IPS-18a (cell line): ENCODE data around the gene ADARB1.

Experiments used
- H3K27ac ChIP-seq: one replicate; pipeline ENCODE4 v1.5.1; 2013; ENCODE audit warnings: low read length
- H3K27me3 ChIP-seq: one replicate; pipeline ENCODE4 v1.6.1; 2013; ENCODE audit warnings: mild to moderate bottlenecking, low read length; ENCODE audit not compliant: control insufficient read depth, insufficient read depth
- H3K36me3 ChIP-seq: one replicate; pipeline ENCODE4 v1.6.1; 2013; ENCODE audit warnings: low read depth, low read length; ENCODE audit not compliant: control insufficient read depth
- H3K4me1 ChIP-seq: one replicate; pipeline ENCODE4 v1.6.1; 2013; ENCODE audit warnings: low read depth, low read length; ENCODE audit not compliant: control insufficient read depth
- H3K4me3 ChIP-seq: one replicate; pipeline ENCODE4 v1.5.1; 2013; ENCODE audit warnings: low read length
- H3K9ac ChIP-seq: one replicate; pipeline ENCODE4 v1.6.1; 2013; ENCODE audit warnings: mild to moderate bottlenecking, low read length, moderate library complexity
- H3K9me3 ChIP-seq: one replicate; pipeline ENCODE4 v1.6.1; 2013; ENCODE audit warnings: low read depth, low read length; ENCODE audit not compliant: control insufficient read depth

Gene ADARB1

DNA sequence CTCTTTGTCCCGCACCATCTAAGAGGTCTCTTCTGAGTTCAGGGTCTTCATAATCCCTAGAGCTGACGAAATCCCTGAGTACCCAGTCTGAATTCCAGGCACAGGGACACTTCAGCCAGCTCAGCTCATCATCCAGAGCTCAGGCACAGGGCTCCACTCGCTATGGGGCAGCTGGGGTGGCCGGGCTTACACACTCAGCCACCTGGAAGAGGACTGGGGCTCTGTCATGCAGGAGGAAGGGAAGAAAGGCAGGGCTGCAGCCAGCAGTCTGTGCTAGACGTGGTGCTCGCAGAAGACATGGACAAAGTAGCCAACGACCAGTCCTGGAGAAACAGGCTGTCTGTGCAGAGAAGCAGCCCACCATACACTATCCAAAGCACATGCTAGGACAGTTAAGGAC, 124.8 kb downstream of the ADARB1 start:
- H3K4me3 ChIP-seq = no peak overlapping the region
- no peaks in the 10 kb centered on the region for H3K27me3 ChIP-seq

GRCh38 chr21:45200031-45200430, 125.7 kb downstream of the ADARB1 start:
- Histone ChIP-seq H3K4me1 (no peaks in the 10 kb centered on the region), H3K4me3 (no peak overlapping the region), H3K9ac (no peak overlapping the region), H3K27me3 (no peaks in the 10 kb centered on the region), H3K9me3 (no peaks in the 10 kb centered on the region), H3K36me3 (no peaks in the 10 kb centered on the region), H3K27ac (no peak overlapping the region)

More for the DNA sequence above, 124.8 kb downstream of the ADARB1 start:
- H3K4me1 ChIP-seq = no peaks in the 10 kb centered on the region
- H3K27ac ChIP-seq = no peak overlapping the region
- H3K9ac ChIP-seq = no peak overlapping the region
- no peaks in the 10 kb centered on the region for H3K36me3 ChIP-seq
- no peaks in the 10 kb centered on the region for H3K9me3 ChIP-seq

GRCh38 chr21:45200581-45201296, 126.4 kb downstream of the ADARB1 start:
- Histone ChIP-seq H3K4me3 (no peak overlapping the region), H3K4me1 (no peaks in the 10 kb centered on the region), H3K36me3 (no peaks in the 10 kb centered on the region), H3K27ac (no peak overlapping the region), H3K9me3 (no peaks in the 10 kb centered on the region), H3K9ac (no peak overlapping the region), H3K27me3 (no peaks in the 10 kb centered on the region)

GRCh38 chr21:45202344-45202743, 128.0 kb downstream of the ADARB1 start:
- Histone ChIP-seq H3K9me3 (no peaks in the 10 kb centered on the region), H3K27me3 (no peaks in the 10 kb centered on the region), H3K4me3 (no peak overlapping the region), H3K36me3 (no peaks in the 10 kb centered on the region), H3K27ac (no peak overlapping the region), H3K9ac (no peak overlapping the region), H3K4me1 (no peaks in the 10 kb centered on the region)

DNA sequence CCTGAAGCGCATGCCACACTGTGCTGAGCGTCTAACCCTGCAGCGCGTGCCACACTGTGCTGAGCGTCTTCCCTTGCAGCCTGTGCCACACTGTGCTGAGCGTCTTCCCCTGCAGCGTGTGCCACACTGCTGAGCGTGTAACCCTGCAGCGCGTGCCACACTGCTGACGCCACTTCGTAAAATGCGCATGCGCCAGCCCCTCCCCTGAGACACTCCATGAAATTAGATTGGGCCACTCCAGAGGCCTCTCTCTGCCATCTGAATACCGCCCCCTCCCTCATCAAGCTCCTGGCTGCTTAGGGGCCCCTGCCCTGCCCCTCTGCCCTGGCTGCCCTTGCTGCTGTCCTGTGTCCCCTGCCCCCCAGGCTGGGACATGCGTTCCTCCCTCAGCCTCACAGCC, 128.5 kb downstream of the ADARB1 start:
- no peaks in the 10 kb centered on the region for H3K36me3 ChIP-seq
- H3K9ac ChIP-seq = no peak overlapping the region
- no peaks in the 10 kb centered on the region for H3K9me3 ChIP-seq
- no peaks in the 10 kb centered on the region for H3K27me3 ChIP-seq
- H3K27ac ChIP-seq = no peak overlapping the region
- no peak overlapping the region for H3K4me3 ChIP-seq
- H3K4me1 ChIP-seq = no peaks in the 10 kb centered on the region

GRCh38 chr21:45203983-45204382, 129.6 kb downstream of the ADARB1 start:
- no peaks in the 10 kb centered on the region for H3K36me3 ChIP-seq
- no peak overlapping the region for H3K9ac ChIP-seq
- no peak overlapping the region for H3K4me3 ChIP-seq

GRCh38 chr21:45204395-45204794, 130.0 kb downstream of the ADARB1 start:
- H3K4me3 ChIP-seq = no peak overlapping the region
- H3K9me3 ChIP-seq = no peaks in the 10 kb centered on the region
- H3K27me3 ChIP-seq = no peaks in the 10 kb centered on the region
- no peak overlapping the region for H3K27ac ChIP-seq
- H3K36me3 ChIP-seq = no peaks in the 10 kb centered on the region
- H3K4me1 ChIP-seq = no peaks in the 10 kb centered on the region
- no peak overlapping the region for H3K9ac ChIP-seq

More at GRCh38 chr21:45203983-45204382, 129.6 kb downstream of the ADARB1 start:
- no peaks in the 10 kb centered on the region for H3K9me3 ChIP-seq
- no peaks in the 10 kb centered on the region for H3K27me3 ChIP-seq
- no peak overlapping the region for H3K27ac ChIP-seq
- H3K4me1 ChIP-seq = no peaks in the 10 kb centered on the region

DNA sequence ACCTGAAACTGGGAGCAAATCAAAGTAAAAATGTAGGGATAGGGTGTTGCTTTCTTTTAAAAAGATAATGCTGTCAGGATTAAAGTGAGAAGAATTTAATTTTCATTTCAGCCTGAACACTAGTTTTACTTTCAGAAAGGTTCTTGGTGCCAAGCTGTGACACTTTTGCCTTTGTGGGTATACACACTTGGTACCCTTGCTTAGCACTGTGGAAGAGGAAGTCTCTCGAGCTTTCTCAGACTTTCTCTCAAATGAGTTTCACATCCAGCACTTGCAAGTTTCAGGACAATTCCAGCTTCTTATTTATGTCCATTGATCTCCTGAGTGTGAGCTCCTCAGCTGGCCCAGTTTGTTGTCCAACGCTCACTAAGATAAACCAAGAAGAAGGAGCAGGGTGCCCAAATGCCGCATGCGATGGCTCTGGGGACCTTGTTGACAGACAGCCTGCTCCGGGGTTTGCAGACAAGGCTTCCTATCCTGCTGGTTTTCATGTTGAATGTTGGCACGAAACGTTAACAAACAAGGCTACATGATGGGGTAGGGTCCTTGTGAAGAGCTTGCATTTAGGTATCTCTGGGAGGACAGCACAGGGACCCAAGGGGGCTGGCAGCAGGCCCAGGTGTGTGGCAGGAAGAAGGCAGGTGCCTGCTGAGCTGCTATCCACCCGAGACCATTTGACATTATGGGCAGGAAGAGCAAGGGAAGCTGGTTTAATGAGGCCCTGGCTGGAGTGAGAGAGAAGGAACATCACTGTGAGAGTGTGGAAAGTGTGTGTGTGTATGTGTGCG, 133.7 kb downstream of the ADARB1 start:
- no peak overlapping the region for H3K9ac ChIP-seq
- H3K9me3 ChIP-seq = no peaks in the 10 kb centered on the region
- no peak overlapping the region for H3K27ac ChIP-seq
- no peaks in the 10 kb centered on the region for H3K27me3 ChIP-seq
- H3K4me1 ChIP-seq = no peaks in the 10 kb centered on the region
- no peaks in the 10 kb centered on the region for H3K36me3 ChIP-seq
- no peak overlapping the region for H3K4me3 ChIP-seq

DNA sequence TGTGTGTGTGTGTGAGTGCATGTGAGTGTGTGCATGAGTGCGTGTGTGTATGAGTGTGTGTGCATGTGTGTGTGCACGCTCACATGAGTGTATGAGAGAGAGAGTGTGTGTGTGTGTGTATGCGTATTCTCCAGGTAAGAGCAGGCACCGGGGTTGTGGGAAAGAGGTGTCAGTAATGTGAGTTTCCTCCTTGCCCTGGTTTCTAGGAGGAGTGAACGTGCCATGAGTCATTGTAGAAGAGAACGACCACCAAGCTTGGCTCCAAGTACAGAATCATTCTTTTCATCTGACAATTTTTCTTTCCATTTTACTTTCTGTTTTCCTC, 134.2 kb downstream of the ADARB1 start:
- Histone ChIP-seq H3K36me3 (no peaks in the 10 kb centered on the region), H3K27ac (no peak overlapping the region), H3K9me3 (no peaks in the 10 kb centered on the region), H3K9ac (no peak overlapping the region), H3K4me1 (no peaks in the 10 kb centered on the region), H3K4me3 (no peak overlapping the region), H3K27me3 (no peaks in the 10 kb centered on the region)

DNA sequence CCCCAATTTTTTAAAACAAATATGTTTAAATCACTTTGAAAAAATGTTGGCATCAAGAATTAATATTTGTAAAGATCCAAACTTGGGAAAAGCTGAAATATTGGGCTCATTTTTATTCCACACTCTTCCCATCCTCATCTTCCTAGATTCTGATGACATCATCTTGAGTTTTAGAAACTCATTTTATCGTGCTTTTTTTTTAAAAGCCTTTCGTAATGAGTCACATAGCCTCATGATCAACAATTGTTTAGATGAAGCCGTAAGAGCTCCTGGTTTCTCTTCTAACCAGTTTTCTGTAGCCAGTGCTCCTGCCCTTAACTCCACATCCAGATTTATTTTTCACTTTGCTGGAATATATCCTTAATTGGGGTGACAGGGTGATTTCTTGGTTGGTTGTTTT, 134.7 kb downstream of the ADARB1 start:
- Histone ChIP-seq H3K9me3 (no peaks in the 10 kb centered on the region), H3K4me1 (no peaks in the 10 kb centered on the region), H3K36me3 (no peaks in the 10 kb centered on the region), H3K9ac (no peak overlapping the region), H3K27me3 (no peaks in the 10 kb centered on the region), H3K27ac (no peak overlapping the region), H3K4me3 (no peak overlapping the region)

DNA sequence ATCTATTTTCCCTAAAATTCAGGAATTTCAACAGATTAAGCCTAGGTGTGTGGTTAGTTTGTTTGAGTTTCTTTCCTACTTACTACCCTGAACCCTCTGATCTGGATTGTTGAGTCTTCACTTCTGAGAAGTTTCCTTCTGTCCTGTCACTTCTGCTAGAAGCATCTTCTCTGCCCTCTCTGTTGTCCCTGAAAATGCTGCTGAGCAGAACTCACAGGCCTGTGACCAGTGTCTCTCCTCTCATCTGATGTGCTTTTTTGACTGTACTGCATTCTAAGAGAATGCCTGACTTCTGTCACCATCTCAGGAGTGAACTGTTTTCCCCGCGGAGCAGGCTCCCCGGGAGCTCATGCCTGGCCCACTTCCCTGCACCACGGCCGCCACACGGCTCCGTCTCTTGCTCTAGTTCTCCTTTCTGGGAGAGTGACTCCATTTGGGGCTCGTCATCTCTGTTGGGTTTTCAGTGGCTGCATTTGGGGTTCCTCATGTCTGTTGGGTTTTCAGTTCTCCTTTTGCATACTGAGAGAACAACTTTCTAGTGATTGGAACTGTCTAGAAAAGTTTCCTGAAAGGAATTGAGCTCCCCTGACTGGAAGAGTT, 135.4 kb downstream of the ADARB1 start:
- H3K27ac ChIP-seq = no peak overlapping the region
- no peak overlapping the region for H3K4me3 ChIP-seq
- H3K9ac ChIP-seq = no peak overlapping the region
- H3K27me3 ChIP-seq = no peaks in the 10 kb centered on the region
- no peaks in the 10 kb centered on the region for H3K9me3 ChIP-seq
- no peaks in the 10 kb centered on the region for H3K36me3 ChIP-seq
- no peaks in the 10 kb centered on the region for H3K4me1 ChIP-seq
